ENCODE results near the gene SPNS3. TPM values are rescaled to one million over a fixed set of nuclear protein-coding genes. Genes with fewer than 3 reads are reported as not detected.
A peak's percentile ranks its signal among the peaks of the same experiment; 100 is the strongest.

SPNS3 gene
- total and polyA plus RNA-seq, 2 donors (not counting 3 experiments of a cell fraction or from before 2014, with no cell fraction given): 0.18 to 0.66 TPM

- ChIA-PET CTCF (interaction anchor here (0.7 to 2.3 kb wide), 33 partner anchors 9 to 221 kb away, joined by 3 to 28 read pairs (median 5); partner anchors contain the start of genes MYBBP1A and SPNS2), POLR2A (no interaction called here)
- Histone ChIP-seq H2AFZ (ENCODE audit: low read depth, low read length) (peak overlapping the region; percentile 94), H3K4me3 (replicated peaks in 1 of 3; ENCODE audit: insufficient read depth in 1 of 3, low read depth in 1 of 3, low read length in 3 of 3) (no peak overlapping the region), H3K4me2 (ENCODE audit: insufficient read depth, low read length) (no peak overlapping the region), H3K9ac (replicated peaks; ENCODE audit: extremely low read depth, insufficient read depth, low read length) (no peak overlapping the region), H3K9me3 (replicated peaks; ENCODE audit: control insufficient read depth, insufficient read depth, low read length) (no peaks in the 10 kb centered on the region), H3K4me1 (ENCODE audit: control insufficient read depth, extremely low read depth, insufficient read depth, low read length) (no peaks in the 10 kb centered on the region), H3K79me2 (ENCODE audit: control insufficient read depth, insufficient read depth, low read length) (no peaks in the 10 kb centered on the region), H3K9me1 (replicated peaks; ENCODE audit: control insufficient read depth, extremely low read depth, insufficient read depth, low read length) (no peaks in the 10 kb centered on the region), H3K27me3 (ENCODE audit: control insufficient read depth in 2 of 2, insufficient read depth in 2 of 2, low read length in 2 of 2) (no peaks in the 10 kb centered on the region), H4K20me1 (replicated peaks; ENCODE audit: control insufficient read depth, extremely low read depth, insufficient read depth, low read length) (no peaks in the 10 kb centered on the region), H3K27ac (ENCODE audit: insufficient read depth, low read depth, low read length) (no peak overlapping the region), H3K36me3 (ENCODE audit: control insufficient read depth in 2 of 2, extremely low read depth in 1 of 2, insufficient read depth in 2 of 2, low read length in 2 of 2) (no peaks in the 10 kb centered on the region)
- dilution Hi-C loops (cut with MboI; ENCODE audit: extremely low pct_ligation_motif_present, low sequenced_read_pairs): no loop called here
- intact Hi-C loops (cut with micrococcal nuclease): loop anchor here (1.0 to 2.0 kb wide), 5 partner anchors 81 to 206 kb away; no protein-coding TSS in a partner anchor
- peak; percentile 70 for DNase-seq (ENCODE audit: low read depth, low spot score)
- peak; percentile 98 for FAIRE-seq
- no peak for TF ChIP-seq POLR2A (IDR thresholded peaks at IDR 0.05; ENCODE audit: low read depth, low read length)
- TF ChIP-seq, protein P1, sequence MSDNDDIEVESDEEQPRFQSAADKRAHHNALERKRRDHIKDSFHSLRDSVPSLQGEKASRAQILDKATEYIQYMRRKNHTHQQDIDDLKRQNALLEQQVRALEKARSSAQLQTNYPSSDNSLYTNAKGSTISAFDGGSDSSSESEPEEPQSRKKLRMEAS (IDR thresholded peaks at IDR 0.05; ENCODE audit: insufficient read depth, insufficient read length): no peak
- TF ChIP-seq GATA2 (IDR thresholded peaks at IDR 0.05; ENCODE audit: insufficient read depth, insufficient read length, low read depth, low read length): no peak
- TF ChIP-seq MYC (IDR thresholded peaks at IDR 0.05; ENCODE audit: low read depth, low read length): no peak
- TF ChIP-seq, protein P2, sequence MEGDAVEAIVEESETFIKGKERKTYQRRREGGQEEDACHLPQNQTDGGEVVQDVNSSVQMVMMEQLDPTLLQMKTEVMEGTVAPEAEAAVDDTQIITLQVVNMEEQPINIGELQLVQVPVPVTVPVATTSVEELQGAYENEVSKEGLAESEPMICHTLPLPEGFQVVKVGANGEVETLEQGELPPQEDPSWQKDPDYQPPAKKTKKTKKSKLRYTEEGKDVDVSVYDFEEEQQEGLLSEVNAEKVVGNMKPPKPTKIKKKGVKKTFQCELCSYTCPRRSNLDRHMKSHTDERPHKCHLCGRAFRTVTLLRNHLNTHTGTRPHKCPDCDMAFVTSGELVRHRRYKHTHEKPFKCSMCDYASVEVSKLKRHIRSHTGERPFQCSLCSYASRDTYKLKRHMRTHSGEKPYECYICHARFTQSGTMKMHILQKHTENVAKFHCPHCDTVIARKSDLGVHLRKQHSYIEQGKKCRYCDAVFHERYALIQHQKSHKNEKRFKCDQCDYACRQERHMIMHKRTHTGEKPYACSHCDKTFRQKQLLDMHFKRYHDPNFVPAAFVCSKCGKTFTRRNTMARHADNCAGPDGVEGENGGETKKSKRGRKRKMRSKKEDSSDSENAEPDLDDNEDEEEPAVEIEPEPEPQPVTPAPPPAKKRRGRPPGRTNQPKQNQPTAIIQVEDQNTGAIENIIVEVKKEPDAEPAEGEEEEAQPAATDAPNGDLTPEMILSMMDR (IDR thresholded peaks at IDR 0.05; ENCODE audit: extremely low read depth in 1 of 2, insufficient read depth in 1 of 2, low read depth in 1 of 2, low read length in 2 of 2): peak; percentile 81 to 82
- BruUV-seq (replicated peaks): no TSS peak
Observed at GRCh38 chr17:4420692-4421131, 13.0 kb upstream of the SPNS3 start.

GRCh38 chr17:4422864-4423263, 10.9 kb upstream of the SPNS3 start:
- ChIA-PET CTCF (interaction anchor here (0.7 to 1.3 kb wide), 2 partner anchors 132 to 216 kb away, joined by 3 read pairs; no protein-coding TSS in a partner anchor), POLR2A (no interaction called here)
- no TSS peak for BruUV-seq (replicated peaks)
- no peak overlapping the region for H3K4me3 ChIP-seq (replicated peaks in 1 of 3; ENCODE audit: insufficient read depth in 1 of 3, low read depth in 1 of 3, low read length in 3 of 3)
- no peak overlapping the region for H3K27ac ChIP-seq (ENCODE audit: insufficient read depth, low read depth, low read length)
- H4K20me1 ChIP-seq (replicated peaks; ENCODE audit: control insufficient read depth, extremely low read depth, insufficient read depth, low read length): no peaks in the 10 kb centered on the region
- no peak overlapping the region for H3K9ac ChIP-seq (replicated peaks; ENCODE audit: extremely low read depth, insufficient read depth, low read length)
- TF ChIP-seq FOS (IDR thresholded peaks at IDR 0.05; ENCODE audit: borderline replicate concordance, insufficient read depth, low read length): no peak
- no peak for TF ChIP-seq POLR2A (IDR thresholded peaks at IDR 0.05; ENCODE audit: low read depth, low read length)
- no peaks in the 10 kb centered on the region for H3K9me3 ChIP-seq (replicated peaks; ENCODE audit: control insufficient read depth, insufficient read depth, low read length)
- no peak for FAIRE-seq
- no peak for DNase-seq (ENCODE audit: low read depth, low spot score)
- no peaks in the 10 kb centered on the region for H3K27me3 ChIP-seq (ENCODE audit: control insufficient read depth in 2 of 2, insufficient read depth in 2 of 2, low read length in 2 of 2)
- H3K4me1 ChIP-seq (ENCODE audit: control insufficient read depth, extremely low read depth, insufficient read depth, low read length): no peaks in the 10 kb centered on the region
- H3K9me1 ChIP-seq (replicated peaks; ENCODE audit: control insufficient read depth, extremely low read depth, insufficient read depth, low read length): no peaks in the 10 kb centered on the region
- no peak overlapping the region for H2AFZ ChIP-seq (ENCODE audit: low read depth, low read length)
- H3K4me2 ChIP-seq (ENCODE audit: insufficient read depth, low read length): no peak overlapping the region
- no peaks in the 10 kb centered on the region for H3K36me3 ChIP-seq (ENCODE audit: control insufficient read depth in 2 of 2, extremely low read depth in 1 of 2, insufficient read depth in 2 of 2, low read length in 2 of 2)
- intact Hi-C loops (cut with micrococcal nuclease): no loop called here
- H3K79me2 ChIP-seq (ENCODE audit: control insufficient read depth, insufficient read depth, low read length): no peaks in the 10 kb centered on the region
- dilution Hi-C loops (cut with MboI; ENCODE audit: extremely low pct_ligation_motif_present, low sequenced_read_pairs): no loop called here

Data from endothelial cell of umbilical vein (primary cell).